ENCODE results near the gene ZBTB45.
"Not testable (repeated sequence)": the region's sequence is repeated elsewhere in the genome, so short reads cannot be mapped to it uniquely, and the experiment has no call there.

- TF ChIP-seq, protein P1, sequence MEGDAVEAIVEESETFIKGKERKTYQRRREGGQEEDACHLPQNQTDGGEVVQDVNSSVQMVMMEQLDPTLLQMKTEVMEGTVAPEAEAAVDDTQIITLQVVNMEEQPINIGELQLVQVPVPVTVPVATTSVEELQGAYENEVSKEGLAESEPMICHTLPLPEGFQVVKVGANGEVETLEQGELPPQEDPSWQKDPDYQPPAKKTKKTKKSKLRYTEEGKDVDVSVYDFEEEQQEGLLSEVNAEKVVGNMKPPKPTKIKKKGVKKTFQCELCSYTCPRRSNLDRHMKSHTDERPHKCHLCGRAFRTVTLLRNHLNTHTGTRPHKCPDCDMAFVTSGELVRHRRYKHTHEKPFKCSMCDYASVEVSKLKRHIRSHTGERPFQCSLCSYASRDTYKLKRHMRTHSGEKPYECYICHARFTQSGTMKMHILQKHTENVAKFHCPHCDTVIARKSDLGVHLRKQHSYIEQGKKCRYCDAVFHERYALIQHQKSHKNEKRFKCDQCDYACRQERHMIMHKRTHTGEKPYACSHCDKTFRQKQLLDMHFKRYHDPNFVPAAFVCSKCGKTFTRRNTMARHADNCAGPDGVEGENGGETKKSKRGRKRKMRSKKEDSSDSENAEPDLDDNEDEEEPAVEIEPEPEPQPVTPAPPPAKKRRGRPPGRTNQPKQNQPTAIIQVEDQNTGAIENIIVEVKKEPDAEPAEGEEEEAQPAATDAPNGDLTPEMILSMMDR (IDR thresholded peaks at IDR 0.05 in 2 of 3, conservative IDR thresholded peaks at IDR 0.05 in 1 of 3; ENCODE audit: borderline replicate concordance in 1 of 3, insufficient read depth in 1 of 3, low read depth in 2 of 3, low read length in 2 of 3) = not testable (repeated sequence)
- TF ChIP-seq, protein P2, sequence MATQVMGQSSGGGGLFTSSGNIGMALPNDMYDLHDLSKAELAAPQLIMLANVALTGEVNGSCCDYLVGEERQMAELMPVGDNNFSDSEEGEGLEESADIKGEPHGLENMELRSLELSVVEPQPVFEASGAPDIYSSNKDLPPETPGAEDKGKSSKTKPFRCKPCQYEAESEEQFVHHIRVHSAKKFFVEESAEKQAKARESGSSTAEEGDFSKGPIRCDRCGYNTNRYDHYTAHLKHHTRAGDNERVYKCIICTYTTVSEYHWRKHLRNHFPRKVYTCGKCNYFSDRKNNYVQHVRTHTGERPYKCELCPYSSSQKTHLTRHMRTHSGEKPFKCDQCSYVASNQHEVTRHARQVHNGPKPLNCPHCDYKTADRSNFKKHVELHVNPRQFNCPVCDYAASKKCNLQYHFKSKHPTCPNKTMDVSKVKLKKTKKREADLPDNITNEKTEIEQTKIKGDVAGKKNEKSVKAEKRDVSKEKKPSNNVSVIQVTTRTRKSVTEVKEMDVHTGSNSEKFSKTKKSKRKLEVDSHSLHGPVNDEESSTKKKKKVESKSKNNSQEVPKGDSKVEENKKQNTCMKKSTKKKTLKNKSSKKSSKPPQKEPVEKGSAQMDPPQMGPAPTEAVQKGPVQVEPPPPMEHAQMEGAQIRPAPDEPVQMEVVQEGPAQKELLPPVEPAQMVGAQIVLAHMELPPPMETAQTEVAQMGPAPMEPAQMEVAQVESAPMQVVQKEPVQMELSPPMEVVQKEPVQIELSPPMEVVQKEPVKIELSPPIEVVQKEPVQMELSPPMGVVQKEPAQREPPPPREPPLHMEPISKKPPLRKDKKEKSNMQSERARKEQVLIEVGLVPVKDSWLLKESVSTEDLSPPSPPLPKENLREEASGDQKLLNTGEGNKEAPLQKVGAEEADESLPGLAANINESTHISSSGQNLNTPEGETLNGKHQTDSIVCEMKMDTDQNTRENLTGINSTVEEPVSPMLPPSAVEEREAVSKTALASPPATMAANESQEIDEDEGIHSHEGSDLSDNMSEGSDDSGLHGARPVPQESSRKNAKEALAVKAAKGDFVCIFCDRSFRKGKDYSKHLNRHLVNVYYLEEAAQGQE (IDR thresholded peaks at IDR 0.05; ENCODE audit: low read depth) = not testable (repeated sequence)
- not testable (repeated sequence) for TF ChIP-seq RAD21 (IDR thresholded peaks at IDR 0.05; ENCODE audit: low read depth); POLR2AphosphoS5 (IDR thresholded peaks at IDR 0.05; ENCODE audit: low read depth, low read length); ELF1 (IDR thresholded peaks at IDR 0.05; ENCODE audit: borderline replicate concordance, low read depth); POLR2A (IDR thresholded peaks at IDR 0.05; ENCODE audit: borderline replicate concordance, extremely low read depth, insufficient read depth, insufficient read length); YY1 (IDR thresholded peaks at IDR 0.05; ENCODE audit: extremely low read depth, insufficient replicate concordance, low read depth, low read length)
Measured at GRCh38 chr19:58539169-58539559, 19.6 kb upstream of the ZBTB45 start.
